ENCODE measurements around the gene GPR161.
"Not testable (repeated sequence)": the region's sequence is repeated elsewhere in the genome, so short reads cannot be mapped to it uniquely, and the experiment has no call there.

GPR161 gene

GRCh38 chr1:168084396-168085231 is 52.1 kb downstream of the GPR161 start:
- DNase-seq = no peak

- DNase-seq = no peak
Observed at GRCh38 chr1:168083456-168084325, 53.0 kb downstream of the GPR161 start.

GRCh38 chr1:168082008-168082876 is 54.5 kb downstream of the GPR161 start:
- DNase-seq = peak; percentile 41

- DNase-seq = no peak
Observed at GRCh38 chr1:168081373-168082007, 55.2 kb downstream of the GPR161 start.

GRCh38 chr1:168079761-168080160 is 57.0 kb downstream of the GPR161 start:
- DNase-seq = no peak

- no peak for DNase-seq
Observed at GRCh38 chr1:168069384-168069783, 67.3 kb downstream of the GPR161 start.

- no peak for DNase-seq
Observed at GRCh38 chr1:168065506-168065905, 71.2 kb downstream of the GPR161 start.

- DNase-seq = no peak
Observed at GRCh38 chr1:168064216-168064615, 72.5 kb downstream of the GPR161 start.

- DNase-seq = no peak
Observed at GRCh38 chr1:168057921-168058320, 78.8 kb downstream of the GPR161 start.

GRCh38 chr1:168057355-168057754 is 79.4 kb downstream of the GPR161 start:
- DNase-seq = no peak

GRCh38 chr1:168056152-168056551 is 80.6 kb downstream of the GPR161 start:
- not testable (repeated sequence) for DNase-seq

- no peak for DNase-seq
Observed at GRCh38 chr1:168054117-168054516, 82.6 kb downstream of the GPR161 start.

GRCh38 chr1:168053681-168054080 is 83.0 kb downstream of the GPR161 start:
- DNase-seq = no peak

GRCh38 chr1:168050880-168051279 is 85.8 kb downstream of the GPR161 start:
- no peak for DNase-seq

- peak; percentile 48 for DNase-seq
Observed at GRCh38 chr1:168050307-168050706, 86.4 kb downstream of the GPR161 start.

GRCh38 chr1:168045311-168045710 is 91.4 kb downstream of the GPR161 start:
- DNase-seq = no peak

GRCh38 chr1:168042362-168042761 is 94.4 kb downstream of the GPR161 start:
- no peak for DNase-seq

- no peak for DNase-seq
Observed at GRCh38 chr1:168035345-168035744, 101.4 kb downstream of the GPR161 start.

- DNase-seq = no peak
Observed at GRCh38 chr1:168032029-168032428, 104.7 kb downstream of the GPR161 start.

- no peak for DNase-seq
Observed at GRCh38 chr1:168031627-168032026, 105.1 kb downstream of the GPR161 start.

- no peak for DNase-seq
Observed at GRCh38 chr1:168031198-168031597, 105.5 kb downstream of the GPR161 start.
